Uterus (tissue), 2 donors: Measurements from ENCODE around the gene NCKAP5L.

Experiments used
- CTCF ChIP-seq, 4 experiments: fragments of 200-600 bp in 2 of 4; fragments of 450-650 bp in 2 of 4; sonication (generic) in 2 of 4; IDR thresholded peaks; one replicate each; pipeline ENCODE4 v1.5.1; 2016 to 2019; ENCODE audit warnings: antibody characterized with exemption in 4 of 4, mild to moderate bottlenecking in 2 of 4, moderate library complexity in 1 of 4
- POLR2A ChIP-seq, 2 donors: fragments of 450-650 bp; IDR thresholded peaks; one replicate each; pipeline ENCODE4 v1.6.1; 2016; ENCODE audit warnings: antibody characterized with exemption in 2 of 2, mild to moderate bottlenecking in 1 of 2, moderate library complexity in 1 of 2

GRCh38 chr12:49798248-49798647, 30.0 kb downstream of the NCKAP5L start:
- TF ChIP-seq CTCF (IDR thresholded peaks at IDR 0.05) (no peak), POLR2A (IDR thresholded peaks at IDR 0.05) (no peak)
